Measurements from ENCODE around the gene SCGN.
A peak's percentile ranks its signal among the peaks of the same experiment; 100 is the strongest.

SCGN gene

DNA sequence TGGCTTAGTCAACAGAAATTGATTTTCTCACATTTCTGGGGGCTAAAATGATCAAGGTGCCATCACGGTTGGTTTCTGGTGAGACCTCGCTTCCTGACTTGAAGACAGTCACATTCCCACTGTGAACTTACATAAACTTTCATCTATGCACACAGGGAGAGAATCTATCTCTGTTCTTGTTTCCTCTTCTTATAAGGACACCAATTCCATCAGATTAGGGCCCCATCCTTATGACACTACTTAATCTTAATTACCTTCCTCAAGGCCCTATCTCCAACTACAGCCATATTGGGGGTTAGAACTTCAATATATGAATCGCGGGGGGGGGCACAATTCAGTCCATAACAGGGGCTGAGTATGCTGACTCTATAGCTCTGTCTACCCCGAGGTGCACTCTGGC lies 10.6 kb upstream of the SCGN start:
- DNase-seq, result no peak

DNA sequence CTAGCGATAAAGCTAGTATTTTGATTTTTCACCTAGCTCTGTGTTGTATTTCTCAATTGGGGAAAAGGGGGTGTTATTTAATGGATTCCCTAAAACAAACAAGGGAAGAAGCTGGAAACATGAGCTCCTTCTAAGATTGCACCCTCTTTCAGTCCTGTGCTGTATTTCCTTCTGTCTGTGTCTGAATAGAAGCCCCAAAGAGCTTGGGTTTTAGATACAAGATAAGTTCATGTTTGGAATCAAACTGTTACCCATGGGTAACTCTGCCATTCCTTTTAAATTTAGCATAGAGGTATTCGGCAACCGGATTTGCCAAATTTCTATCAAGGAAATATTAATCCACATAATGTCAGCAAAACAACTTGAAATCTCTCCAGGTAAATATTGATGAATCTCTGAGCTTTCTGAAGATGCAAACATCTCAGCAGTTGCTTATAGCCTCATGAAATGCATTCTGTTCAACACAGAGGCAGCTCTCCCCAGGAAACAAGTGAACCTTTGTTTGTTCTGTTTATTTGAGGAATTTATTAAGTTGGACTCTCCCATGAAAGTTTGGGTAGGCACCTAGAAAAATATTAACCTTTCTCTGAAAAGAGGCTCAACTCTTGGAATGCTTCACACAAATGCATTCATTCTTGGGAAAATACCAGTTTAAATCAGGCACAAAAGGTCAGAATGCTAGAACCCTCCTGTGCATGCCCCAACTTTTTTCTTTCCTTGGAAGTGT lies 9.9 kb upstream of the SCGN start:
- DNase-seq, result no peak

GRCh38 chr6:25642667-25643328 lies 9.2 kb upstream of the SCGN start:
- DNase-seq, result no peak

DNA sequence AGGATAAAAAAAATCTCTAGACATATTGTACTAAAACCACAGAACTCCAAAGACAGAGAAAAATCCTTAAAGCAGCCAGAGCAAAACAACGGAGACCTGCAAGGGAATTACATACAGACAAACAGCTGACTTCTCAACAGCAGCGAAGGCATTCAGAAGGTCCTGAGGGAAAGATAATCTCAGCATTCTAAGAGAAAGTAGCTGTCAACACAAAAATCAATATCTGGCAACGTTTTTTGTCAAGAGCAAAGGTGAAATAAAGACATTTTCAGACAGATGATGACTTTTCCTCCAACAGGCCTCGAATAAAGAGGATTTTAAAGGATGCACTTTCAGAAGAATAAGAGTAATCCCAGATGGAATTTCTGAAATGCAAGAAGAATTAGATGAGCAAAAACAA lies 6.1 kb upstream of the SCGN start:
- DNase-seq, result no peak

DNA sequence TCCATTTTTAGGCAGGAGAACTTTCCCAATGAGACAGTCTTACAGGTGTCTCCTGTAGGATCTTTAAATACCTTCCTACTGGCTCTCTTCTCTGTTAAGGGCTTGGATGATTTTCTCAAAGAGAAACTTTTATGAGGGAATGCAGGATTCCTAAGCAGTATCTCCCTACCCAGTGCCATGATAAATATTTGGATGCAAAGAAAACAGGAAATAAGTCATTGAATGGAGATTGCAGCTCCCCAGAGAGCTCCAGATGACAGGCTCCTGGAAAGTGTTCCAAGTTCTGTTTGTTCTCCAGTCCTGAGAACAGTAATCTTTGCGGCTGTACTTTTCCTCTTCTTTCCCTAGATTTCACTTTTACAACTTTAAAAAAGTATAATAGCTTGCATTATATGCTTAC lies 2.4 kb upstream of the SCGN start:
- DNase-seq, result no peak

GRCh38 chr6:25655723-25656122 lies 3.7 kb downstream of the SCGN start:
- no peak for DNase-seq

DNA sequence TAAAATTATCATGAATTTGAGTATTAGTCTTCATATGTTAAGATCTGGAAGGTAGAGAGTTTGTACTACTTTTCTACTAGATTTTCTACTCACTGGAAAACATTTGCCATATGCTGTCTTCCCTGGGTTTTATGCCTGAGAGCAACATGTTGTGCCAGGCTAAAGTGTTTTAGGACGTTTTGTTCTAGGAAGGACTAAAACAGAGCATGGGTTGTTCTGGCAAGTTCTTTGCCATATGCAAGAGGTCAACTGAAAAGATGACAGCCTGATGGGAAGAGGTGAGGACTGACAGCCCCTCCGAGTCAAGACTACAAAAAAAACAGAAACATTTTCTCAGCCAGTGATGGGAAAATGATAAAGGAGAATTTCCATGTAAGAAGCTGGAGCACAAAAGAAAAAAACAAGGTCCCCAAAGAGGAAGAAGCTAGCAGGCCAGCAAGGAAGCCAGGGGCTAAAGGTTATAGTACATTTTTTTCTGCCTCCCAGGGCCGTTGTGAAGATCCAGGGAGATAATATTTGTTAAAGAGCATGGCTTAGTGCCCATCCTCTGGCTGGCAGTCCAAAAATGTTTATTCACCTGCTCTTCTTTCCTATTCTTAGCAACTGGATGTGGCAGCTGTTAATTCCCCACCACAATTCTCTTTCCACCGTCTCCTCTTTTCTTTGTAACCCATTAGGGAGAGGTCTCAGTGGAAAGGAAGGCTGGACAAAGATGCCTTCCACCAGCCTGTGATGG lies 7.8 kb downstream of the SCGN start:
- DNase-seq, result no peak

DNA sequence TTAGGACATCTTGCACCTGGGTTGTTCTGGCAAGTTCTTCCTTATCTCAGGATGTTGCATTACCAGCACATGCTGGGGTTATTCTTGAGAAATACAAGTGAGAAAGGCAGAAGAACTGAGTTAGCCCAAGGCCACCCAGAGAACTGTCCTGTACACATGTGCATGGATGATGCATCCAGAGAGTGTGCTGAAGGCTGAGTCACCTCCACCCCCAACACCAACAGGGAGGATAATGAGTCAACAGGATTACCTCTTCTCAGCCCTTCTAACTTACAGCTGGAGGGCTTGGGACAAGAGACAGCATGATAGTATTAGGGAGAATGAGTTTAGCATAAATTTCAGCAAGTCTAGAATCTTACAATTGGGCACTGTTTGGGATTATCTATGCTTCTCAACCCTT lies 8.5 kb downstream of the SCGN start:
- DNase-seq, result no peak

GRCh38 chr6:25661129-25661779 lies 9.2 kb downstream of the SCGN start:
- no peak for DNase-seq

- no peak for DNase-seq
Measured at GRCh38 chr6:25665455-25665854, 13.4 kb downstream of the SCGN start.

GRCh38 chr6:25669413-25669812 lies 17.4 kb downstream of the SCGN start:
- no peak for DNase-seq

GRCh38 chr6:25670208-25670607 lies 18.2 kb downstream of the SCGN start:
- no peak for DNase-seq

- no peak for DNase-seq
Measured at GRCh38 chr6:25670793-25671513, 18.9 kb downstream of the SCGN start.

DNA sequence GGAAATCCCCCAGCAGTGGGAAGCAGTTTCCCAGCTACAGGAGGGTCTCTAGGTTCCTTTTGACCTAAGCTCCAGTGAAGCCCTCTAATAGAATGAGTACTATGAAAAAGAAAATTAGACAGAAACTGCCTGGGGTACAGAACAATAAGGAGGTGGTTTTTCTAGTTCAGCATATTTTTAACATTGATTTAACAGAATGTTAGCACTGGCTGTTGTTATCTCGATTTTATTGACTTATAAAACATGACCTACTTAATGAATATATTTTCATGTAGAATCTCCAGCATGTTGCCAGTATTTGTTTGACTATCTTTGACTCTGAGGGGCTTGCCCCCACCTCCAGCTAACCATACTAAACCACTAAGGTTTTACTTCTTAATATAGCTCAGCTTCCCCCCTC lies 19.6 kb downstream of the SCGN start:
- DNase-seq, result no peak

- DNase-seq, result no peak
Measured at GRCh38 chr6:25675167-25675566, 23.2 kb downstream of the SCGN start.

DNA sequence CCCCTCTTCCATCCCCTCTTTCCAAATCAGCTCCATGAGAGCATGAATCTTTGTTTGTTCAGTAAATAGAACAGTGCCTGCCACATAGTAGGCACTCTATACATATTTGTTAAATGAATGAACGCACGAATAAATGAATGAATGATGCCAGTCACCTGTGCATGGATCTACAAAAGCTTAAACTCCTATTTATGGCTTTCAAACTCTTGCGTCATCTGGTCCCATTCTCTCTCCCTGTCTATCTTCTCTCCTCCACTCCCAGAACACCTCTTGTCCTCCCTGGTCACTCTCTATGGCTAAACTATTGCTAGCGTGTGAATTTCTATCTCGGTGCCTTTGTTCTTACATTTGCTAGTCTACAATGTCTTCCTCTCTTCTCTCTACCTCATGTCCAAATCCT lies 24.8 kb downstream of the SCGN start:
- no peak for DNase-seq

DNA sequence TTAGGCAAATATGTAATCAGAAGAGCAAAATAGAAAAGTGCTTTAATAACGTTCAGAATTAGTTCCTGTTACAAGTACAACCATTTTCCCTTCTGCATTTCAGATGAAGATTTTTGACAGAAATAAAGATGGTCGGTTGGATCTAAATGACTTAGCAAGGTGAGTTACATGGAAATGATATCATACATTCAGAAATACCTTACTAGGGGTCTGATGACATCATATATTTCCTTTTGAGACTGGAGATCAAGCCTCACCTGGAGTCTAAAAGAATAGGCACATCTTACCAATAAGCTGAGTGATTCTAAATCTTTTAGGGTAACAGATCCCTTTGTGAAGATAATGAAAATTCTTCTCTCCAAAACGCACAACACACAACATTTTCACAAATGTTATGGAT lies 29.8 kb downstream of the SCGN start:
- DNase-seq, result no peak

GRCh38 chr6:25682324-25682723 lies 30.3 kb downstream of the SCGN start:
- no peak for DNase-seq

DNA sequence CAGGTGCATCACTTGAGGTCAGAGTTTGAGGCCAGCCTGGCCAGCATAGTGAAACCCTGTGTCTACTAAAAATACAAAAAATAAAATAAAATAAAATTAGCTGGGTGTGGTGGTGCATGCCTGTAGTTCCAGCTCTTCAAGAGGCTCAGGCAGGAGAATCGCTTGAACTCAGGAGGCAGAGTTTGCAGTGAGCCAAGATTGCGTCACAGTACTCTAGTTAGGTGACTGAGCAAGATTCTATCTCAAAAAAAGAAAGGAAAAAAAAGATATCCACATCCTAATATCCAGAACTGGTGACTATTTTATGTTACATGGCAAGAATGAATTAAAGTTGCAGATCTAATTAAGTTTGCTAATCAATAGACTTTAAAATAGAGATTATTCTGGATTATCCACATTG lies 32.5 kb downstream of the SCGN start:
- DNase-seq, result no peak

- peak; percentile 36 for DNase-seq
Measured at GRCh38 chr6:25685251-25685650, 33.2 kb downstream of the SCGN start.

DNA sequence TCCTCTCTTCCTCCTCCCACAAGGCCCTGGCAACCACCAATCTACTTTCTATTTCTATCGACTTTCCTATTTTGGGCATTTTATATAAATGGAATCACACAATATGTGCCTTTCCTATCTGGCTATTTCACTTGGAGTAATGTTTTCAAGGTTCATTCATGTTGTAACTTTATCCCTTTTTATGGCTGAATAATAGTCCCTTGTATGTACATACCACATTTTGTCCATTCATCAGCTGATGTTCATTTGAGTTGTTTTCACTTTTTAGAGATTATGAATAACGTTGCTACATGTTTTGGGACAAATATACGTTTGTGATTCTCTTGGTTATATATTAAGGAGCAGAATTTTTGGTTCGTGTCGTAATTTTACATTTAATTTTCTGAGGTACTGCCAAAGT lies 33.9 kb downstream of the SCGN start:
- DNase-seq, result no peak

GRCh38 chr6:25686856-25687255 lies 34.8 kb downstream of the SCGN start:
- DNase-seq, result no peak

- no peak for DNase-seq
Measured at GRCh38 chr6:25689966-25690365, 38.0 kb downstream of the SCGN start.
